ENCODE results near the gene PNPLA7. TPM values are rescaled to one million over a fixed set of nuclear protein-coding genes. Genes with fewer than 3 reads are reported as not detected.
A peak's percentile ranks its signal among the peaks of the same experiment; 100 is the strongest.
"Not testable (repeated sequence)": the region's sequence is repeated elsewhere in the genome, so short reads cannot be mapped to it uniquely, and the experiment has no call there.

PNPLA7 gene
- total RNA-seq, 1 experiment from 2014 or later, result under 0.01 TPM

DNA sequence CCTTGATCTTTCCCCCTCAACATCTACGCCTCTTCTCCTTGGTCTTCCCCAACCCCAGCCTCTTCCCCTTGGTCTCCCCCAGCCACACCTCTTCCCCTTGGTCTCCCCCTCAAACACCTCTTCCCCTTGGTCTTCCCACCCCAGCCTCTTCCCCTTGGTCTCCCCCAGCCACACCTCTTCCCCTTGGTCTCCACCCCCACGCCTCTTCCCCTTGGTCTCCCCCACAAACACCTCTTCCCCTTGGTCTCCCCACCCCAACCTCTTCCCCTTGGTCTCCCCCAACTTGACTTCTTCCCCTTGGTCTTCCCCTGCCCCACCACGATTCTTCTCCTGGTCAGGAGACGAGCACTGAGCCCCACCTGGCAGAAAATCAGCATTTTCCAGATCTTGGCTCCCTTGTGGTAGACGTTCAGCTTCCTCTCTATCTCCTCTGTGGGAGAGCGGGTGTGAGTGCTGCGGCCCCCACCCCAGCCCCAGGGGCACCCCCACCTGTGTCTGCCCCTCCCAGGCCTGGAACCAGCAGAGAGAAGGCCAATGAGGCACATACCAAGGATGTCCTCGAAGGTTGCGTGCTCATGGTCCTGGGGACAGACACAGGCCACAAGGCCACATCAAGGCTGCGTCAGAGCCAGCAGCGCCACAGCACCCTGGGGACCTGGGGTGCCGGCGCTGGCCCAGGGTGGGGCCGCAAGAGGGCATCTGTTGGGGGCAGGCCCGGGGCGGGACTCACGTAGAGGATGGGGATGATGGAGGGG is 98.0 kb downstream of the PNPLA7 start:
- DNase-seq (ENCODE audit: low read depth), result no peak

DNA sequence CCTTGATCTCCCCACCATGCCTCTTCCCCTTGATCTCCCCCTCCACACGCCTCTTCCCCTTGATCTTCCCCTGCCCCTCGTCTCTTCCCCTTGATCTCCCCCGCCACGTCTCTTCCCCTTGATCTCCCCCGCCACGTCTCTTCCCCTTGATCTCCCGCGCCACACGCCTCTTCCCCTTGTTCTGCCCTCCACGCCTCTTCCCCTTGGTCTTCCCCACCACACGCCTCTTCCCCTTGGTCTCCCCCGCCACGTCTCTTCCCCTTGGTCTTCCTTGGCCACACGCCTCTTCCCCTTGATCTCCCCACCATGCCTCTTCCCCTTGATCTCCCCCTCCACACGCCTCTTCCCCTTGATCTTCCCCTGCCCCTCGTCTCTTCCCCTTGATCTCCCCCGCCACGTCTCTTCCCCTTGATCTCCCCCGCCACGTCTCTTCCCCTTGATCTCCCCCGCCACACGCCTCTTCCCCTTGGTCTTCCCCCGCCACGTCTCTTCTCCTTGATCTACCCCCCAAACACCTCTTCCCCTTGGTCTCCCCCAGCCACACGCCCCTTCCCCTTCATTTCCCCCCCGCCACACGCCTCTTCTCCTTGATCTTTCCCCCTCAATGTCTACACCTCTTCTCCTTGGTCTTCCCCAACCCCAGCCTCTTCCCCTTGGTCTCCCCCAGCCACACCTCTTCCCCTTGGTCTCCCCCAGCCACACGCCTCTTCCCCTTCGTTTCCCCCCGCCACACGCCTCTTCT is 98.8 kb downstream of the PNPLA7 start:
- DNase-seq (ENCODE audit: low read depth), result not testable (repeated sequence)

DNA sequence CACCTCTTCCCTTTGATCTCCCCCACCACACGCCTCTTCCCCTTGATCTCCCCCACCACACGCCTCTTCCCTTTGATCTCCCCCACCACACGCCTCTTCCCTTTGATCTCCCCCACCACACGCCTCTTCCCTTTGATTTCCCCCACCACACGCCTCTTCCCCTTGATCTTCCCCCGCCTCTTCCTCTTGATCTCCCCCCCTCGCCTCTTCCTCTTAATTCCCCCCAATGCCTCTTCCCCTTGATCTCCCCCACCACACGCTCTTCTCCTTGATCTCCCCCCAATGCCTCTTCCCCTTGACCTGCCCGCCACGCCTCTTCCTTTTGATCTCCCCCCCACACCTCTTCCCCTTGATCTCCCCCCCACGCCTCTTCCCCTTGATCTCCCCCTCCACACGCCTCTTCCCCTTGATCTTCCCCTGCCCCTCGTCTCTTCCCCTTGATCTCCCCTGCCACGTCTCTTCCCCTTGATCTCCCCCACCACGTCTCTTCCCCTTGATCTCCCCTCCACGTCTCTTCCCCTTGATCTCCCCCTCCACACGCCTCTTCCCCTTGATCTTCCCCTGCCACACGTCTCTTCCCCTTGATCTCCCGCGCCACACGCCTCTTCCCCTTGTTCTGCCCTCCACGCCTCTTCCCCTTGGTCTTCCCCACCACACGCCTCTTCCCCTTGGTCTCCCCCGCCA is 99.5 kb downstream of the PNPLA7 start:
- not testable (repeated sequence) for DNase-seq (ENCODE audit: low read depth)

DNA sequence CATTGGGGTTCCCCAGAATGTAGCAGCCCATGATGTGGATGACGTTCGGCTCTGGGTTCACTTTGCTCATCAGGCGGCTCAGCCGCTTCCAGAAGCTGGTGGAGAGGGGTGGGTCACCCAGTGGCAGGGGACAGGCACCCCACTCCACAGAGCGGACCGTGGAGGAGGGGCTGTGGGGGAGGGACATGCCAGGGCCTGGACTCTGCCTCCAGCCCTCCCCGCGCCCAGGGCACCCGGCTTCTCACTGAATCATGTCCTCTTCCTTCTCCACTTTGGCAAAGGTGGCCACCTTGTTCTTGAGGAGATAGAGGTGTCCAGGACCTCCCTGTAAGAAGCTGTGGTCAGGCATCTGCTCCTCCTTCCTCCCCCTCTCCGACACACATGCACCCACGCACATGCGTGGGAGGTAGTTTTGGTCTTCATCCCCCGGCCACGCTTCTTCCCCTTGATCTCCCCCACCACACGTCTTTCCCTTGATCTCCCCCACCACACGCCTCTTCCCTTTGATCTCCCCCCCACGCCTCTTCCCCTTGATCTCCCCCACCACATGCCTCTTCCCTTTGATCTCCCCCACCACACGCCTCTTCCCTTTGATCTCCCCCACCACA is 100.2 kb downstream of the PNPLA7 start:
- DNase-seq (ENCODE audit: low read depth), result no peak

DNA sequence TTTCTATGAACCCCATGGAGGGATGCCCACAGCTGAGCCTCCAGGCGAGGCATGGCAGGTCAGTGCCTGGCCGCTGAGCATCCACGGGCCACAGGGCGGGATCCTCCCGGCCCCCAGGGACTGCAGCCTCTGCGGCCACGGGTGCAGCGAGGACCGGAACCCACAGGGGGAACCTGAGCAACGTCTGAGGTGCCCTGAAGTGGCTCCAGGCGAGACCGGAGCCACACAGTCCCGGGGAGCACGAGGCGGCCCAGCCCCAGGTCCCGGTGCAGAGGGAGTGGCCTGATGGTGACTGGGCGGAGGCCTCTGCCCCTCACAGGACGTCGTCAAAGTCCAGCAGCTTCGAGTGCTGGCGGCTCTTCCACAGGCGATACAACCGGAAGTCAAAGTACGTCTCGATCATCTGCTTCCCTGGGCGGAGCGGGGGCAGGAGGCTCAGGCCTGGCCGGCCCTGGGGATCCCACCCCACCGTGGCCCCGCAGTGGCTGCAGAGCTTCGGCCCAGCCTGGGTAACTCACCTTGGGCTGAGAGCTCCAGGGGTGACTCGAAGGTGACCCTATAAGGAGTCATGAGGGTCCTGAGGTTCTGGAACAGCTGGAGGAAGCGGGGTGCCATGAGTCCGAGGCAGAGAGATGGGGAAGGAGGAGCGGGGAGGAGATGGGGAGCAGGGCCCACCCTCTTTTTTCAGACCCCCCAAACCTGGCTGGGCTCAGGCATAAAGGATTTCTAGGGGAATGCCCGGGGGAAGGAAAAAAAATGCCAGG is 100.9 kb downstream of the PNPLA7 start:
- no peak for DNase-seq (ENCODE audit: low read depth)

DNA sequence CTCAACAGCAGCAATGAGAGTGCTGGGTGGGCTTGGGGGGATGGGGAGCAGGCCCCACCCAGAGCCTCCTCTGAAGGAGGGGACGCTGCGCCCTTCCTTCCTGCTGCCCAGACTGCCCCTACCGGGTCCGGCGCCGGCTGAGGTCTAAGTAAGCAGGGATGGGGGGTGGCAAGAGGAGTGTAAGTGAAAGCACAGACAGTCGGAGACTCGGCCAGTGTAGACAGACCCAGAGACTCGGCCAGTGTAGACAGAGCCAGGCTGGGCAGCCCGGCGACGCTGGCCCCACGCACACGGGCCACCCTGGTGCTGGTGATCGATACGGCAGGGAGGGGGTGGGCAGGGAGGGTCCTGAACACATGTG is 101.6 kb downstream of the PNPLA7 start:
- no peak for DNase-seq (ENCODE audit: low read depth)

DNA sequence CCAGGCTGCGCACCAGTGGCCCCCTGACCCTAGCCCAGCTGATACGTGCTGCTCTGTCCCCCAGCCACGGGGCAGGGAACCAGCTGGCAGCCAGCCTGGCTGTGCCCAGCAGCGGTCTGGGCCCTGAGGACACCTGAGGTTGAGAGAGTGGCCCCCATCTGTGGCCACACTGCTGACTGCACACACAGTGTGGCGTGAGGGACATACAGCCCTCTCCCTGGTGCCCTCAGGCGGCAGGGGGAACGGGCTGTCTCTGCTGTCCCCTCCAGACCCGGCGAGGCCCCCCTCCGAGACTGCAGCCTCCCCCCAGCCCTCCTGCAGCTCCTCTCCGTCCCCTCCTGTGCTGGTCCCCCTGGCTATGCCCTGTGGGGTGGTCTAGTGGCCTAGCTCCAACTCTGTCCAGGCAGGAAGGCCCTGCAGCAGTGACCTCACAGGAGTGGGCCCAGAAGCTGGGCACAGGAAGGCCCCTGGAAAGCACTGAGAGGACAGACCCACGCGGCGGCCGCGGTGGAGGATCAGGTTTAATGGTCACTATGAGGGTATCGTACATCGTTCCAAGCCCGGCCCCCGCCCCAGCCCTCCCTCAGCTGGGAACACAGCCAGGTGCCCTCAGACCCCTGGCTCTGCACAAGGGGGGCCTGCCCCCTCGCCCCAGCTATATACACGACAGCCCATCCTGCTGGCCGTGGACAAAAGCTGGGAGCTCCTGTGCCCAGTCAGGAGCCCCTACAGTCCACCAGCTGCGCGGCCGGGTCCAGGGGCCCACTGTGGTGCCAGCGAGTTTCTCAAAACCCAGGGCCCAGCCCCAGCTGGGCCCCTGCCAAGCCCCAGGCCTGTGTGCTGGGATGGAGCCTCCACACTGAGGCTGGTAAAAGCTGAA is 102.2 kb downstream of the PNPLA7 start:
- DNase-seq (ENCODE audit: low read depth), result no peak

DNA sequence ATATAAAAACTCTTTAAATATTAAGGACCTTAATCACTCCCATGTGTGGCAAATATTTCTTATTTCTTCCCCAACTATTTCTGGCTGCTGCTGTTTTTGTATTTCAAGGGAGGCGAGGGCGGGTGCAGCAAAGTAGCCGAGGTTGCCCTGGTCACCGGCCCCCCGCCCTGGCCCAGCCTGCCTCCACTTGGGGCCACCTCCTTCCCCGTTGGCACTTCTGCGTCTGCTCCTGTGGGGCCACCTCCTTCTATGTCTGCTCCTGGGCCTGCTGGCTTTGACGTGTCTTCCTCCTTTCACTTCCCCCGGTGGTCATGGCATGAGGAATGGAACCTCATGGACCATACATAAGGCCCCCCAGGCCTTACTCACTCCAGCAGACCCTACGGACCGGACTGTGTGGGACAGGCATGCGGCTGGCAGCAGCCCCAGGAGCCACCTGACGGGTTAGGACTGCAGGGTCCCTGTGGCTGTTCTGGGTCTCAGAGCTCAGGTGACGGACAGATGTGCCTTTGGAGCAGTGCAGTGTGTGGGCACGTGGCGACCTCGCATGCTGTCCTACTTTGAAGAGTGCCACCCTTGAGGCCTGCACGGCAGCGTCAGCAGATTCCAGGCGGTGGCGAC is 103.2 kb downstream of the PNPLA7 start:
- no peak for DNase-seq (ENCODE audit: low read depth)

DNA sequence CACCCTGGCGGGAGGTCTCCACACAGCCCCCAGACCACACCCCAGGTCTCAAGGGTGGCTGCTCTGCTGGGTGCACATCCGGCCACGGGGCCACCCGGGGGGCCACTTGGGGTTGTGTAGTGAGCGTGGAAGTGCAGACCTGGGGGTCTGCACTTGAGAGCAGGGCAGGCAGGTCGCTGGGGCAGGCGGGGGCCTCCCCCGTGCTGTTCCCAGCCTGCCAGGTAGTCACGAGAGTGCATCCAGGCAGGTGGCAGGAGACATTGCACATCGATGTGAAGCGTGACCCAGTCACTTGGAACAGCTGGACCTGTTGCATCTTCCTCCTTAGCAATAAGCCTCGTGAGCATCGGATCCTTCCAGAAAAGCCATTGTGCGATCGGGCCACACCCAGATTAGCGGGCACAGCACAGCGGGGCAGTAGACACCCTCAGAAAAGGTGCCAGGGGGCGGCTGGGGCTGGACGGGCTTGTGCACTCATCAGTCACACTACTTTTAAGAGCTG is 104.2 kb downstream of the PNPLA7 start:
- DNase-seq (ENCODE audit: low read depth), result no peak

DNA sequence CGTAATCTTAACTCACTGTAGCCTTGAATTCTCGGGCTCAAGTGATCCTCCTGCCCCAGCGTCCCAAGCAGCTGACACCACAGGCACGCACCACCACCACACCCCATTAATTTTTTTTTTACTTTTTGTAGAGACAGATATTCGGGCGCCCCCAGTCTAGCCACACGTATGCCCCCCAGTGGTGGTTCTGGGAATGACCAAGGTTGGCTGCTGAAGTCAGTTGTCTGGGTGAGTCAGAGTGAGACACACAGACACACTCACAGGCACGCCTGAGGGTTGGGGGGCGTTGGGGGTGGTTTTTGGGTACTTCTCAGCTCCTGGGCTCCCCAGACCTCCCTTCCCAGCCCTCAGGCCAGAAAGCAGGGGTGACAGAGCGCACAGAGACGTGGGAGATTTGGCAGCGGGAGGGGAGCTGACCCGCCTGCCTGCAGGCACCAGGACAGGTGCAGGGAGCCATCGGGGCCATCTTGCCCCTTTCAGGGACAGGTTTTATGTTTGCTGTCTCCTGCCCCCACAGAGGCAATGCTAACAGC is 104.9 kb downstream of the PNPLA7 start:
- DNase-seq (ENCODE audit: low read depth), result peak; percentile 89

DNA sequence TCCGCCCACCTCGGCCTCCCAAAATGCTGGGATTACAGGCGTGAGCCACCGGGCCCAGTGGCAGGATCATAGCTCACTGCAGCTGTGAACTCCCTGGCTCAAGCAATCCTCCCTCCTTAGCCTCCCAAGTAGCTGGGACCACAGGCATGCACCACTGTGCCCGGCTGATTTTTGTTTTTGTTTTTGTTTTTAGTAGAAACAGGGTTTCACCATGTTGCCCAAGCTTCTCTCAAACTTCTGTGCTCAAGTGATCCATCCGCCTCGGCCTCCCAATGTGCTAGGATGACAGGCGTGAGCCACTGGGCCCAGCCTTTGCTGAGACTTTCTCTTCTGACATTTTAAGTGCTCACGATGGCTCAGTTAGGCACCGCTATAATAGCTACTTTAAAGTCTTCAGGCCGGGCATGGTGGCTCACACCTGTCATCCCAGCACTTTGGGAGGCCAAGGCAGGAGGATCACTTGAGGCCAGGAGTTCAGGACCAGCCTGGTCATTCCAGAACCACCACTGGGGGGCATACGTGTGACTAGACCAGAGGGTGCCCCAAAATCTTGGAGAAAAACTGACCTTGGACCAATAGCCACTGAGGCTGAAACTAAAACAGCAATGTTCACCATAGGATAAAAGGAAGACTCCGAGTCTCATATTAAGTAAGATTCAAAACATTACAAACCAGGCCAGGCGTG is 106.0 kb downstream of the PNPLA7 start:
- DNase-seq (ENCODE audit: low read depth), result no peak

DNA sequence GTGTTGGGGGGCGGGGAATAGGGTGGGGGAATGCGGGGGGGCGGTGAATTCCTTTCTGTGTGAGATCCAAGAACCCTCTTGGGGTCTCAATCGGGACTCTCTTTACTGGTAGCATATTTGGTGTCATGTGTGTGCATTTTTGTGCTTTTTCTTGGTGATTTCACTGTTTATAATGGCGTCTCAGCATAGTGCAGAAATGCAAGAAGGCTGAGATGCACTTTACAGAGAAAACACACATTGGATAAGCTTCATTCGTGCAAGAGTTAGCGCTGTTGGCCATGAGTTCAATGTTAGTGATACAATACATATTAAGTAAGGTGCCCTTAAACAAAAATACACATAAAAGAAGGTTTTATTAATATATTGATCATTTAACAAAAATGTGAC is 108.3 kb downstream of the PNPLA7 start:
- DNase-seq (ENCODE audit: low read depth), result no peak

DNA sequence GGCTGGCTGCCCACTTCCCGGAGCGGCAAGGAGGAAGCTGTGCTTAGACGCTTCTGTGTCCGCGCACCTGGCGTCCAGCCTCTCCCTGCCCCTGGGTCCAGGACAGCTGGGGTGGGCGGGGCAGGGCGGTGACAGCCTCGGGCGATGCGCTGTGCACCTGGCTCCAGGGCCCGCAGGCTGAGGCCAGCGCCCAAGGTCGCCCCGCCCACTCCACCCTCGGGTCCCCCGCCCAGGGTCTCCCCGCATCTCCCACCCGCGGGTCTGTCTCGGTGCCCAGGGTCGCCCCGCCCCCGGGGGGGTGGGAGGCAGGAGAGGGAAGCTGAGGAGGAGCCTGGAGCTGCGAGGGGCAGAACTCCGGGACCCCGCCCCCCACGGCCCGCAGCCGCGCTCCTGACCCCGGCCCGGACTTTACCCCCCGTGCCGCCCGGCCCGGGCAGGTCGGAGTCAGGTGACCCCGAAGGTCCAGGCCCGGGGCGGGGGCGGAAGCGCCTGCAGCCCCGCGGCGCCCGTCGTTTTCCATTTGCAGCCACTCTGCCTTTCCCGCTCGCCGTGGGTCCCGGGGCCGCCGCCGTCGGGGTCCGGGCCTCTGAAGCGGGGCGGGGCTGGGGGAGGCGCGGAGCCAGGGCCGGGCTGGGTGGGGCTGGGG is 108.8 kb downstream of the PNPLA7 start, which contains the start of gene ENTPD8:
Gene ENTPD8 (minus strand): TSS at position 69 of the 646 bp plus-strand sequence. CDS start 3,072 bp downstream, outside the sequence.
- peak; percentile 60 for DNase-seq (ENCODE audit: low read depth)

DNA sequence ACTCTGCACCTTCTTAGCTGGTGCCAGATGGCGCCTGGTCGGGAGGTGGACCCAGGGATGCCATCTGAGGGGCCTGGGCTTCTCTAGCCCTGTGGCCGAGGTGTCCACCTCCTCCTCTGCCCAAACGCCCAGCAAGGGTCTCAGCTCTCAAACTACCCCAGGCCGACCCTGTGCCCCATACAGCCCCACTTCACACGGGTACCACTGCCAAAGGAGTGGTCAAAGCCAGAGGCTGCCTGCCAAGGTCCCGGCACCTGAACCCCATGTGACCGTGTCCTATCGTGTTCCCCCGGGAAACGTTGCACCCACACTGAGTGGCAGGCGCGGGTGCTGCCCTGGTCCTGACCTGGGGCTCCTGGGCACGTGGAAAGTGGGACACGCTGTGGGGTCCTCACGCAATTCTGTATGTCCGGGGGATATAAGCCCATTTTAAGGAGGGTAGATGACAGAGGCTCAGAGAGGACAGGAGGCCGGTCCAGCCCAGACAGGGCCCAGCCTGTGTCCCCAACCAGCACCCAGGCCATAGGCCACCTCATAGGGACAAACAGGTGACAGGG is 111.0 kb downstream of the PNPLA7 start:
- DNase-seq (ENCODE audit: low read depth), result no peak

DNA sequence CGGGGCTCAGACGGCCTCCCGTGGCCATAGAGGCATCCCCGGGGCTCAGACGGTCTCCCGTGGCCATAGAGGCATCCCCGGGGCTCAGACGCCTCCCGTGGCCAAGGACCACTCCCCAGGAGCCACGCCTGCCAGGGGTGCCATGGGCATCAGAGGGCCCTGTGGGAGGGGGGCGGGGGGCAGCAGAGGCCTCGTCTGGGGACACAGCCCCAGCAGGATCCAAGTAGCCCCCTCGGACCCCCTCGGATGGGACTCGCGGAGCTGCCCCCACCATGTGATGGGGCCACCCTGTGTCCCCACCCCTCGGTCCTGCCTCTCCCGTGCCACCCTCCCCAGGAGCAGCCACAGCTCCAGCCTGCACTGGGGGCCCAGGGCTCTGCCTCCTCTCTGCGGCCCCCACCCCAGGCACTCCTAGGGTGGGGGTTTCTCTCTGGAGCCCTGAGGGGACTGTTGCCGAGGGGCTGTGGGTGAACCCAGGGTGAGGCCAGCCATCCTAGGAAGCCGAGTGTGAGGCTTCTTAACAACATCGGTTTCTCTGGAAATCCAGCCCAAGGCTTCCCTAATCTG is 111.5 kb downstream of the PNPLA7 start:
- no peak for DNase-seq (ENCODE audit: low read depth)

DNA sequence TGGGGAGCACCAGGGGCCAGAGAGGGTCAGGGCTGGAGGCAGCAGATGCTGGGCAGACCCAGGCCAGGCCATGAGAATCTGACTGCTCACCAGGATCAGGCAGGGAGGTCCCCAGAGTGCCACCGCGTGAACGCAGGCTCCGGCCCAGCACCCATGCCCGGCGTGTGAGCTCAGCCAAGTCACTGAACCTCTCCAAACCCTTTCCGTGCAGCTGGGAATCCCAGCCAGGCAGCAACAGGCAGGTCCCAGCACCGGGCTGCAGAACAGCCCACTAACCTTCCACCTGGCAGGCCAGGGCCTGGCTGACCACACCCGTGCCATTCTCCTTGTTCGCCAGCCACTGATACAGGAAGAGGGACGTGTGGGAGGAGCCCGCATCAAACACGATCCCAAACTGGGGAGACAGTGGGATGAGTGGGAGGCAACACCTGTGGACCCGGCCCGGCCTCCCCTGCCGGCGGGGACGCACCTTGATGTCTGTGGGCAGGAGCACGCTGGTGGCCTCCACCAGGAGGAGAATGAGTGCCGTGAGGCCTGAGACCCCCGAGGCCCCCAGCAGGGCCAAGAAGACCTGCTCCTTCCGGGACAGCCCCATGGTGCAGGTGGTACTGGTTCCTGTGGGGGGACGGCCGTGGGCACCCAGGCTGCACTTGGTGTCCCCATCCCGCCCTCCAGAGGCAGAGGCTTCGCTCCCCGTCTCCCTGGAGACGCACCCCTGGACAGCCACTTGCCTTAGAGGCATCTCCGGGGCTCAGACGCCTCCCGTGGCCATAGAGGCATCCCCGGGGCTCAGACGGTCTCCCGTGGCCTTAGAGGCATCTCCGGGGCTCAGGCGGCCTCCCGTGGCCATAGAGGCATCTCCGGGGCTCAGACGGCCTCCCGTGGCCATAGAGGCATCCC is 112.3 kb downstream of the PNPLA7 start:
- no peak for DNase-seq (ENCODE audit: low read depth)
